GF-D8 (cell line): ENCODE measurements around the gene ABLIM2.

Source experiments
- DNase-seq: peaks from one replicate; lab custom pipeline; 2025; lab: John Stamatoyannopoulos, UW

ABLIM2 gene

GRCh38 chr4:8069102-8069752 lies 89.4 kb downstream of the ABLIM2 start:
- no peak for DNase-seq

- no peak for DNase-seq
Observed at GRCh38 chr4:8067945-8068896, 90.4 kb downstream of the ABLIM2 start.

DNA sequence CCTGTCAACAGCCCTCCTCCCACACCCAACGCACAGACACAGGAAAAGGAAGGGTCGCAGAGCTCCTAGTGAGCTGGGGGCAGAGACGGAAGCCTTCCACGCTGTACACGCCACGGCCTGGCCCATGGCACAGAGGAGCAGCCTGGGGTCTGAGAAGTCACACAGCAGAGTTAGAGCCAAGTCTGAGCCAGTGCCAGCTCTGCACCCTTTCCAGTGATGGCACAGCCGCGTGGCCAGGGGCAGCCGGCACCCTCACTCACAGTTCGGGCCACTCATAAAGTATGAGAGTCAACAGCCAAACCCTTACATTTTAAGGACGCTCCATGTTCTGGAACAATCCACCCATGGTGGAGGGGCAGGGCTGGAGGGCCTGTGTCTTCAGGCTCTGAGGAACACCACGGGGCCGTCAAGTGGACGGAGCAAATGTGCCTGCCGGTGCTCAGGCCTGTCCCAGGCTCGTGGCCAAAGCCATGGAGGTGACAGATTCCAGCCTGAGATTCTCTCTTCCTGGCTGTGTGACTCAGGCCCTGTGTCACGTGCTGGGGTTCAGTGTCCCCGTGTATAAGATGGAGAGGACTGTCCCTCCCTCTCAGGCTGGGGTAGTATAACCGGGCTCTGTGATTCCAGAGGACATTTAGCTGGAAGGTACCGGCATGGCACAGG lies 91.2 kb downstream of the ABLIM2 start:
- no peak for DNase-seq

GRCh38 chr4:8066336-8066931 lies 92.2 kb downstream of the ABLIM2 start:
- no peak for DNase-seq

GRCh38 chr4:8063974-8064563 lies 94.5 kb downstream of the ABLIM2 start:
- no peak for DNase-seq

DNA sequence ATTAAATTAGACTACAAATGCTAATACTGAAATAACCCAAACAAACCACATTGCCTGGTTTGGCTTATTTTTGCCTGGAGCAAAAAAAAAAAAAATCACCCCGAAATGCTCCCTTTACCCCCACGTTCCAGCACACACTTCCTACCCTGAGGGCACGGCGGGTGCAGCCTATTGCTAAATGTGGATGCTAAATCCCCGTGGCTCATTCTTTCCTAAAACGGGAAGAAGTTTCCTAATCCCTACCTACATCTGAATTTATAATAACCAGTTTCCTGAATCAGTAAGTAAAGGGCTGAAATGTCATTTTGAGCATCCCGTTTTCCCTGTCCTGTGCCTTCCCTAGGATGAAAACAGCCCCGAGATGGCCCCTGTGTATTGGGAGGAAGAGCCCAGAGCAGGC lies 97.0 kb downstream of the ABLIM2 start:
- DNase-seq = no peak

DNA sequence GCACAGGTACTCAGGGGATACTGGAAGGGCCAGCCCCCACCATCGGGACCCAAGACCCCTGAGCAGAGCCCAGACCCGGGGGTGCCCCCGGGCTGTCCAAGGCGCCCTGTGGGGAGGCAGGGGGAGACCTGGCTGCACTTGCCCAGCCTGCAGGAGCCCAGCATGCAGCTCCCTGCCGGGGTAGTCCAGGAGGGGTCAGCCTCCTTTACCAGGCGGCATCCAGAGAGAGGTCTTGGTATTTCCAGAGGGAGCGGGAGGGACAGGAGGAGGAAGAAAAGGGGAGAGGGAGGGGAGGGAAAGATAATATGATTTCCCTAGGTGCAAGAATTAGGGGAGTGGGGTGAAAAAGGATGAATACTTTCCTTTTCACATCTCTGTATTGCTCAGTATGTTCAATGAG lies 97.5 kb downstream of the ABLIM2 start:
- no peak for DNase-seq

DNA sequence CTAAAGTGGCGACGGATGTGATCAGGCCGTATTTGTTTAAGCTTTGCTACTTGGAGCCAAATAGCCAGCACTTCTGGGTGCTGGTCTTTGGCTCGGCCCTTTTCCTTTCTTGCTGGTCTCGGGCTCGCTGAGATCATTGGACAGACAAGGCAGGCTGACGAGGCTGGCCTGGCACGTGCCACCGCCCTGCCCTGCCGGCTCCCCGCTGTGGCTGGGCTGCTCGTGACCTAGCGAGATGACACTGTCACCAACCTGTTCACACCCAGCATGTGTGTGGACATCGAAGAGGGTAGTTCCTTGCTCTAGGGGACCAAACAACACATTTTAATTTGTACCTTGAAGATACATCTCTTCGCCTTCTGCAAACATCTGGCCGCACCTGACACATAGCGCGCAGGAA lies 98.0 kb downstream of the ABLIM2 start:
- no peak for DNase-seq

DNA sequence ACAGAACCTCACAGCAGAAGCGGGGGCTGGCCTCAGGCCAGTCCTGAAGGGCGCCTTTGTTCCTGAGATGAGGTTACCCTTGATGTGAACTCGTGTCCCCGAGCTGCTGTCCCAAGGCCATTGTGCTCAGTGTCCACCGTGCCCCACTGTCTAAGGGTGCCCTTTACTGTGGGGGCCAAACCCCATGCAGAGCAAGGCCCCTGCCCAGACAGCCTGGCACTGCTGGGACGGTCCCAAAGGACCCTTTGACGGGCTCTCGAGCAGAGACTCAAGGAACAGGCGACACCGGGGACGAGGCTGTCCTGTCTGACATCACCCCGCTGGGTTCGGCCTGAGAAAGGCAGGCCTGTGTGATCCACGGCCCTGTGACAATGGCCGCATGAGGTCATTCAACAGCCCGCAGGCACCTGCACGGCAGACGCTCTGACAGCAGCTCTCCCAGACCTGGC lies 100.6 kb downstream of the ABLIM2 start:
- no peak for DNase-seq

DNA sequence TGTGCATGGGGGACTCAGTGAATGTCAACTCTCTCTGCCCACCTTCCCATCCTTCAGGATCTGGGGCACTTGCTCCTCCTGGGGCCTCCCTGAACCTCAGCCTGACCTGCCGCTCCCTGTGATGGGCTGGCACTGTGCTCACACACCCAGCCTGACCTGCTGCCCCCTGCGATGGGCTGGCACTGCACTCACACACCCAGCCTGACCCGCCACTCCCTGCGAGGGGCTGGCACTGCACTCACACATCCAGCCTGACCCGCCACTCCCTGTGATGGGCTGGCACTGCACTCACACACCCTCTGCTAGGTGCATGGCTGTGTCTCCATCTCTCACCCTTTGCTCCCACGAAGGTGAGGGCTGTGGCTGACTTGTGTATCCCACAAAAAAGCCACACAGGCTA lies 103.4 kb downstream of the ABLIM2 start:
- DNase-seq = no peak

DNA sequence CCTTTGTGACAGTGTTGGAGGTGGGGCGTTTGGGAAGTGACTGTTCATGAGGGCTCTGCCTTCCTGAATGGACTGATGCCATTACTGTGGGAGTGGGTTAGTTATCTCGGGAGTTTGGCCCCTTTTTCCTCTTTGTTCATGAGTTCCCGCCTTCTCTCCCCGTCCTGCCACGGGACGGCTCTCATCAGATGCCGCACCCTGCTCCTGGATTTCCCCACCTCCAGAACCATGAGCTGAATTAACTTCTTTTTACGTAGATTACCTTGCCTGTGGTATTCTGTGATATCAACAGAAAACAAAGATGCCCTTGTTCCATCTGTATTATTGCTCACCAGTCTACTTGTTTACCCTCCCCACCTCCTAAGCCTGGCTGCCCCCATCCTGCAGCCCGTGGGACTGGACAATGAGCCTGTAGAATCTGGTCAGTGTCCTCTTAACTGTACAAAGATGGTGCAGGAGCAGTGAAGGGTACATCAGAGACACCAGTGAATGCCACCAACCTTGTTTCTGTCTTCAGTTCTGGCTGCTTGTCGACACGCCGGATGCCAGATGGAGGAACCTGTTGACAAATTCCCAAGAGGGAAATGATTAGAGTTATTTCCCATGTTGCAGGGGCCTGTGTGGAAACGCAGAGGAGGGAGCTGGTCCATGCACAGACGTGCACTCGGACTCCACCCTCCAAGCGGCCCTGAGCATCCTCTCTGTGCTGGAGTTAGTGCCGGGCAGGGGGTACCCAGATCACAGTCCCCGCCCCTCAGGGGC lies 104.7 kb downstream of the ABLIM2 start:
- no peak for DNase-seq

GRCh38 chr4:8052160-8052691 lies 106.4 kb downstream of the ABLIM2 start:
- DNase-seq = no peak

GRCh38 chr4:8051644-8052043 lies 107.0 kb downstream of the ABLIM2 start:
- DNase-seq = no peak

- DNase-seq = no peak
Observed at GRCh38 chr4:8050555-8051206, 107.9 kb downstream of the ABLIM2 start.

GRCh38 chr4:8050180-8050554 lies 108.4 kb downstream of the ABLIM2 start:
- DNase-seq = no peak

DNA sequence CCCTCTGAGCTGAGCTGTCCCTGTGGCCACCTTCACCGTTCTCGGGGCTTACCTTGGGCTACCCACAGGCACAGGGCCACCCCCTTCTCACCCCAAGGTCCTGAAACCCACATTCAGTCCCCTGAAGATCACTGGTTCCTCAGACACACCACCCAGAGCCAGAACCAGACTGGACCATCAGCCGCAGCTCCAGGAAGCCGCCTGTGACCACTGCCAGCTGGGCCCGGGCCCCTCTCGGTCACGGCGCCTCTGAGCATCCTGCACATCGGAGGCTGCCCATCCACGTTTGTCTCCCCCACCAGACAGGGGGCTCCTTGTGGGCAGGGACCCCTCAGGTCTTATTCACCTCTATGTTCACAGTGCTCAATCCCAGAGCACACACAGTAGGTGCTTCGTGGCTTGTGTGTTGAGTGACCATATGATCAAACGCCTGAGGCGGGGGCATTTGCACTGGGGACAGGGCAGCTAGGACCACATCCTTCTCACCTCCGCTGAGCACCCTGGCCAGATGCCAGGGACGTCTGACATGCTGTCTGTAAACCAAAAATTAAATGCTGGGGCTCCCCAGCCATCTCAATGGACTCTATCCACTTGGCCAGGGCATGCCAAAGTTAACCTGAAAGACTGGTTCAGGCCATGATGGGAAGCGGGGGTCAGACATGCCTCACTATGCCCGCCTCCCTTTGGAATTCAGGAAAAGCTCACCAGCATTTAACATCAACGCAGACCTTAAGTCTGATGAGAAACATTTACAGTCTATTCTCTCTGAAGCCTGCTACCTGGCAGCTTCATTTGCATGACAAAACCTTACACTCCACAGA lies 109.5 kb downstream of the ABLIM2 start:
- DNase-seq = no peak

DNA sequence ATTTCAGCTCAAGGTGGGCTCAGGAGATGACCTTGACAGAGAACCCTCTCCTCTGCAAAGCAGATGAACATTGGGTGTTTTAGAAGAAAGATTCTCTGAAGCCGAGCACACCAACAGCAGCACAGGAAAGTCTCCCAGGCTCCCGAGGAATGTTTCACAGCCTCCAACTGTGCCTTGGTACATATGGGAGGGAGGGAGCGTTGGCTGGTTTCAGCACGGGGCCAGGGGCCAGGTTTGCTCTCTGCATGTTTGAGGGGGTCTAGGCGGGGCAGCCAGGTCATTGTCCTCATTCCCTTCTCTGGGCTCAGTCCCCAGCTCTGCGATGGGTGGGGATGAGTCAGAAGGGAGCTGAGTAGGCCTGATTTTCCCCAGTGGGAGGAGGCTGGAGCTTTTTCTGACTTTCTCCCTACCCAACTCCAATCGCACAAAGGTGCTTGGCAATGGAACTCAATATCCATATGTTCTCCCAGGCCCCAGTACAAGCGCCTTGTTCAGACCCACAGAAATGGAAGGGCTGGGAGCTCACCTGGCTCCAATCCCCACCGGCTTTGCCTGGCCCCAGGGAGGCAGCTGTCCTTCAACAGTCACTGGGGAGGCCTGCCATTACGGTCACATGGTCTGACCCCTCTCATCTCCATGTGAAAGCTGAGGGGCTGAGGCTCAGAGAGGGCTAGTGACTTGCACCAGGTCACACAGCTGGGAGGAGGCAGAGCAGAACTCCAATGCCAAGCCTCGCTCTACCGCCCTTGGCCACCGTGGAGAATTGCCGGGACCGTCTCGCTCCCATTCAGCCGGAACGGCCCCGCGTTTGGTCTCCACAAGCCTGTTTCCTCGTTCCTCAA lies 110.6 kb downstream of the ABLIM2 start:
- no peak for DNase-seq

DNA sequence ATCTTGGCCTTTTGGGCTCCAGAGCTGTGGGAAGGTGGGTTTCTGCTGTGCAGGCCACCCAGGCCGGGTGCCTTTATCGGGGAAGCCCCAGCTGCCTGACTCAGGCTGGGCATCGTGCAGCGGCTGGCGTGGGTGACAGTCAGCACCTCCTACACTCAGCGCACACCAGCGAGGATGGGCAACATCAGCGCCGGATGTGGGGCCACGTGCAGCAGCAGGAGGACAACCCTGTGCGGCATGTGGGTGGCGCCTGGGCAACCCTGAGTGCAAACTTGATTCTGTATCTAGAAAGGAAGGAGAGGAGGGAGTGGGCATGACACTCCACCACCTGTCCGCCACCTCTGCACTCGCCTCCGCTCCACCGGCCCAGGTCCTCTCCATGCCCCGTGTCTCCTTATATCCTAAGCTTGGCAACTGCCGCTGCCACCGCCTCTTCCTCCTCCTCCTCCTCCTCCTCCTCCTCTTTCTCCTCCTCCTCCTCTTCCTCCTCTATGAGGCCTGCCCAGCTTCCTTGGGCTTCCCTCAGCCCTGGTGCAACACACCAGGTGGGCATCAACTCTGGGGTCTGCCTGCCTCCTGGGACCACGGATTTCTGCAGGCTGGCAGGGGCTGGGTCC lies 111.6 kb downstream of the ABLIM2 start:
- DNase-seq = no peak
